ENCODE measurements around the gene ASXL2. TPM values are rescaled to one million over a fixed set of nuclear protein-coding genes. Genes with fewer than 3 reads are reported as not detected.

Gene ASXL2
- total RNA-seq, 1 donor from 2014 or later: 25.8 TPM

GRCh38 chr2:25881764-25882163, 3.5 kb upstream of the ASXL2 start:
- no peaks in the 10 kb centered on the region for H3K27me3 Mint-ChIP-seq (ENCODE audit: low read depth, unreplicated experiment)
- H2AFZ ChIP-seq (ENCODE audit: low read depth, low read length): no peak overlapping the region
- no peaks in the 10 kb centered on the region for H3K9me3 ChIP-seq (ENCODE audit: insufficient read depth, low read depth, low read length)
- H3K27ac ChIP-seq (ENCODE audit: low read depth, low read length): no peak overlapping the region
- peaks cover under 1% of the 10 kb centered on the region for H4K20me1 ChIP-seq (ENCODE audit: insufficient read depth, low read length)
- H3K36me3 Mint-ChIP-seq (ENCODE audit: low read depth, unreplicated experiment): no peaks in the 10 kb centered on the region
- H3K79me2 ChIP-seq (ENCODE audit: insufficient read depth, low read length): peaks cover 13% of the 10 kb centered on the region
- no peaks in the 10 kb centered on the region for H3K36me3 ChIP-seq (ENCODE audit: insufficient read depth, low read length)
- H3K27me3 ChIP-seq (ENCODE audit: insufficient read depth, low read length): no peaks in the 10 kb centered on the region
- no peak for FAIRE-seq
- H3K4me2 ChIP-seq (ENCODE audit: low read length): no peak overlapping the region
- H3K4me1 ChIP-seq (ENCODE audit: insufficient read depth, low read length): peaks cover 18% of the 10 kb centered on the region
- H3K4me3 Mint-ChIP-seq (ENCODE audit: unreplicated experiment): no peak overlapping the region
- H3K4me1 Mint-ChIP-seq (ENCODE audit: low read depth, unreplicated experiment): peaks cover 17% of the 10 kb centered on the region
- no peak for DNase-seq (ENCODE audit: low read depth)
- no peak overlapping the region for H3K4me3 ChIP-seq (ENCODE audit: insufficient read depth, low read depth, low read length)
- no peaks in the 10 kb centered on the region for H3K9me3 Mint-ChIP-seq (ENCODE audit: unreplicated experiment)
- no peak overlapping the region for H3K27ac Mint-ChIP-seq (ENCODE audit: unreplicated experiment)
- TF ChIP-seq EZH2 (IDR thresholded peaks at IDR 0.05; ENCODE audit: insufficient read depth, low read length): no peak
- TF ChIP-seq CTCF (IDR thresholded peaks at IDR 0.05; ENCODE audit: insufficient read depth, low read depth, low read length): no peak
- H3K9ac ChIP-seq (ENCODE audit: low read length): no peak overlapping the region

- Histone ChIP-seq H3K9ac (ENCODE audit: low read length) (peak overlapping the region; percentile 99), H2AFZ (ENCODE audit: low read depth, low read length) (peak overlapping the region; percentile 82), H3K4me3 (ENCODE audit: insufficient read depth, low read depth, low read length) (peak overlapping the region; percentile 84), H3K9me3 (ENCODE audit: insufficient read depth, low read depth, low read length) (no peaks in the 10 kb centered on the region), H3K27me3 (ENCODE audit: insufficient read depth, low read length) (no peaks in the 10 kb centered on the region), H3K79me2 (ENCODE audit: insufficient read depth, low read length) (peaks cover 38% of the 10 kb centered on the region), H3K36me3 (ENCODE audit: insufficient read depth, low read length) (no peaks in the 10 kb centered on the region), H3K4me2 (ENCODE audit: low read length) (peak overlapping the region; percentile 99), H3K27ac (ENCODE audit: low read depth, low read length) (peak overlapping the region; percentile 88), H4K20me1 (ENCODE audit: insufficient read depth, low read length) (peaks cover 23% of the 10 kb centered on the region), H3K4me1 (ENCODE audit: insufficient read depth, low read length) (peaks cover 18% of the 10 kb centered on the region)
- DNase-seq (ENCODE audit: low read depth): peak; percentile 70
- no peaks in the 10 kb centered on the region for H3K9me3 Mint-ChIP-seq (ENCODE audit: unreplicated experiment)
- no peaks in the 10 kb centered on the region for H3K36me3 Mint-ChIP-seq (ENCODE audit: low read depth, unreplicated experiment)
- peak; percentile 60 for FAIRE-seq
- peak overlapping the region; percentile 98 for H3K4me3 Mint-ChIP-seq (ENCODE audit: unreplicated experiment)
- H3K4me1 Mint-ChIP-seq (ENCODE audit: low read depth, unreplicated experiment): peaks cover 22% of the 10 kb centered on the region
- no peaks in the 10 kb centered on the region for H3K27me3 Mint-ChIP-seq (ENCODE audit: low read depth, unreplicated experiment)
- H3K27ac Mint-ChIP-seq (ENCODE audit: unreplicated experiment): peak overlapping the region; percentile 92
- TF ChIP-seq EZH2 (IDR thresholded peaks at IDR 0.05; ENCODE audit: insufficient read depth, low read length) (no peak), CTCF (IDR thresholded peaks at IDR 0.05; ENCODE audit: insufficient read depth, low read depth, low read length) (no peak)
These were observed 945 bp upstream of the ASXL2 start for GRCh38 chr2:25879133-25879730.

All from astrocyte (in vitro differentiated cells and primary cell).